Globus pallidus (tissue), 1 donor: ENCODE measurements around the gene MKNK1.

Experiments used
- DNase-seq: peaks from one replicate; pipeline ENCODE4 v3.0.0-alpha.2; 2015; ENCODE audit warnings: low spot score

MKNK1 gene

GRCh38 chr1:46618754-46619415 is 14.8 kb upstream of the MKNK1 start:
- no peak for DNase-seq

GRCh38 chr1:46617833-46618232 is 13.8 kb upstream of the MKNK1 start:
- DNase-seq = no peak

GRCh38 chr1:46617108-46617800 is 13.2 kb upstream of the MKNK1 start:
- no peak for DNase-seq

GRCh38 chr1:46616277-46617107 is 12.4 kb upstream of the MKNK1 start, which contains the start of gene MOB3C:
Gene MOB3C (minus strand): TSS chr1:46616811. CDS start chr1:46613321, 3,490 bp downstream.
- DNase-seq = peak; percentile 72

- no peak for DNase-seq
These were observed 11.7 kb upstream of the MKNK1 start for GRCh38 chr1:46615735-46616134.

GRCh38 chr1:46615088-46615487 is 11.0 kb upstream of the MKNK1 start:
- no peak for DNase-seq

- DNase-seq = no peak
These were observed 10.5 kb upstream of the MKNK1 start for GRCh38 chr1:46614604-46614984.

GRCh38 chr1:46613661-46614603 is 9.9 kb upstream of the MKNK1 start:
- DNase-seq = peak; percentile 70

- DNase-seq = no peak
These were observed 9.0 kb upstream of the MKNK1 start for GRCh38 chr1:46612937-46613660.

- DNase-seq = no peak
These were observed 7.7 kb upstream of the MKNK1 start for GRCh38 chr1:46611691-46612221.

GRCh38 chr1:46607345-46608130 is 3.5 kb upstream of the MKNK1 start:
- no peak for DNase-seq

- DNase-seq = no peak
These were observed 2.3 kb upstream of the MKNK1 start for GRCh38 chr1:46606255-46606965.

- no peak for DNase-seq
These were observed 1.2 kb upstream of the MKNK1 start for GRCh38 chr1:46605232-46605631.

- no peak for DNase-seq
These were observed 599 bp downstream of the MKNK1 start for GRCh38 chr1:46603481-46603857.

GRCh38 chr1:46601257-46602007 is 2.6 kb downstream of the MKNK1 start:
- DNase-seq = no peak

- no peak for DNase-seq
These were observed 4.8 kb downstream of the MKNK1 start for GRCh38 chr1:46599059-46599970.

- no peak for DNase-seq
These were observed 7.2 kb downstream of the MKNK1 start for GRCh38 chr1:46596846-46597245.
